Body of pancreas (tissue), 4 donors: ENCODE measurements around the gene PTPRT. TPM values are rescaled to one million over a fixed set of nuclear protein-coding genes. Genes with fewer than 3 reads are reported as not detected.
A peak's percentile ranks its signal among the peaks of the same experiment; 100 is the strongest.

ENCODE experiments used
- ATAC-seq: fragments of 150-250 bp; one replicate; pipeline ENCODE4 v1.9.1; 2016
- DNase-seq, 4 donors: peaks; one replicate each; pipeline ENCODE4 v3.0.0-alpha.2; 2019
- H3K27ac ChIP-seq, 4 donors: fragments of 200-600 bp; sonication (generic); 1 replicate in 3 of 4; 2 replicates in 1 of 4; pipeline versions ENCODE4 v1.5.1 to v1.6.1; 2016 to 2019; ENCODE audit warnings: mild to moderate bottlenecking in 1 of 4, mixed read lengths in 1 of 4, moderate library complexity in 1 of 4
- H3K27me3 ChIP-seq, 2 donors: fragments of 200-600 bp; sonication (generic); one replicate each; pipeline ENCODE4 v1.6.0; 2016; ENCODE audit warnings: mild to moderate bottlenecking in 1 of 2
- H3K36me3 ChIP-seq, 2 donors: fragments of 200-600 bp; sonication (generic); replicated peaks in 1 of 2; 2 replicates each; pipeline ENCODE4 v1.5.1; 2016; ENCODE audit warnings: low read depth in 2 of 2; ENCODE audit not compliant: insufficient read depth in 1 of 2
- H3K4me1 ChIP-seq: fragments of 200-600 bp; sonication (generic); one replicate; pipeline ENCODE4 v1.6.0; 2016
- H3K4me3 ChIP-seq, 2 donors: fragments of 200-600 bp; sonication (generic); 1 replicate in 1 of 2; 2 replicates in 1 of 2; pipeline ENCODE4 v1.5.1; 2016 to 2019
- H3K9me3 ChIP-seq, 3 donors: fragments of 200-600 bp; sonication (generic); 1 replicate in 2 of 3; 2 replicates in 1 of 3; pipeline ENCODE4 v1.5.1; 2016
- POLR2A ChIP-seq, 3 donors: fragments of 450-650 bp; IDR thresholded peaks; one replicate each; pipeline ENCODE4 v1.6.1; 2016; ENCODE audit warnings: antibody characterized with exemption in 3 of 3, mild to moderate bottlenecking in 2 of 3
- WGBS, 2 donors: methylation state at CpG; one replicate each; pipeline ENCODE4 v1.1.5; 2017; 5-methylcytosine and 5-hydroxymethylcytosine counted together
- intact Hi-C: fragments of 100-400 bp; cut with DNase I; formaldehyde crosslinking; loops from one replicate; pipeline ENCODE4 v1.15.1; 2023
- total RNA-seq, 2 donors: library from RNA; depleted of rRNA; stranded (reverse); fragments of >200 nt; gene quantifications; one replicate each; pipeline ENCODE4 v1.1.0, GENCODE V29; 2016
- TF ChIP-seq, protein P1 (sequence below), 7 experiments: fragments of 450-650 bp in 4 of 7; fragments of 200-600 bp in 3 of 7; sonication (generic) in 3 of 7; IDR thresholded peaks; one replicate each; pipeline ENCODE4 v1.5.1; 2016 to 2019; ENCODE audit warnings: antibody characterized with exemption in 7 of 7

The PTPRT gene
- total RNA-seq, 2 donors from 2014 or later, result 0.33 to 1.0 TPM

DNA sequence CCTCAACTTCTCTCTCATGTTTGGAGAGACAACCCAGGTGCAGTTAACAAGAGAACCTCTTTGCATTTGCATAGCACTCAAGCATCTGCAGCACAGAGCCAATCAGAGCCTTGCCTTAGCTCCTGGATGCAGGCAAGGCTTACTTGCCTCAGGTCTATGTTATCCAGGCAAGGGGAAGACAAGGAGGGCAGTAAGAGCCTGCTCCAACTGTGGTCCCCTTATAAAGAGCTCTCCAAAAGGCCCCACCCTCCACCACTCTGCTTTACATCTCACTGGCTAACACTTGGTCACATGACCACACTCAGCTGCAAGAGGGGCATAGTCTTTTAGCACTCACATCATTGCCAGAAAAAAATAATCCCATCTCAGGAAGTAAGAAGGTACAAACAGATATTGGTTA, 540.0 kb downstream of the PTPRT start:
- Histone ChIP-seq H3K9me3 (no peaks in the 10 kb centered on the region), H3K4me1 (no peaks in the 10 kb centered on the region), H3K4me3 (no peak overlapping the region), H3K27ac (no peak overlapping the region), H3K27me3 (no peaks in the 10 kb centered on the region), H3K36me3 (no peaks in the 10 kb centered on the region)
- intact Hi-C loops, result no loop called here
- no peak for DNase-seq
- no peak for TF ChIP-seq POLR2A (IDR thresholded peaks at IDR 0.05)
- TF ChIP-seq, protein P1, sequence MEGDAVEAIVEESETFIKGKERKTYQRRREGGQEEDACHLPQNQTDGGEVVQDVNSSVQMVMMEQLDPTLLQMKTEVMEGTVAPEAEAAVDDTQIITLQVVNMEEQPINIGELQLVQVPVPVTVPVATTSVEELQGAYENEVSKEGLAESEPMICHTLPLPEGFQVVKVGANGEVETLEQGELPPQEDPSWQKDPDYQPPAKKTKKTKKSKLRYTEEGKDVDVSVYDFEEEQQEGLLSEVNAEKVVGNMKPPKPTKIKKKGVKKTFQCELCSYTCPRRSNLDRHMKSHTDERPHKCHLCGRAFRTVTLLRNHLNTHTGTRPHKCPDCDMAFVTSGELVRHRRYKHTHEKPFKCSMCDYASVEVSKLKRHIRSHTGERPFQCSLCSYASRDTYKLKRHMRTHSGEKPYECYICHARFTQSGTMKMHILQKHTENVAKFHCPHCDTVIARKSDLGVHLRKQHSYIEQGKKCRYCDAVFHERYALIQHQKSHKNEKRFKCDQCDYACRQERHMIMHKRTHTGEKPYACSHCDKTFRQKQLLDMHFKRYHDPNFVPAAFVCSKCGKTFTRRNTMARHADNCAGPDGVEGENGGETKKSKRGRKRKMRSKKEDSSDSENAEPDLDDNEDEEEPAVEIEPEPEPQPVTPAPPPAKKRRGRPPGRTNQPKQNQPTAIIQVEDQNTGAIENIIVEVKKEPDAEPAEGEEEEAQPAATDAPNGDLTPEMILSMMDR (IDR thresholded peaks at IDR 0.05), result no peak
- no peak for ATAC-seq

DNA sequence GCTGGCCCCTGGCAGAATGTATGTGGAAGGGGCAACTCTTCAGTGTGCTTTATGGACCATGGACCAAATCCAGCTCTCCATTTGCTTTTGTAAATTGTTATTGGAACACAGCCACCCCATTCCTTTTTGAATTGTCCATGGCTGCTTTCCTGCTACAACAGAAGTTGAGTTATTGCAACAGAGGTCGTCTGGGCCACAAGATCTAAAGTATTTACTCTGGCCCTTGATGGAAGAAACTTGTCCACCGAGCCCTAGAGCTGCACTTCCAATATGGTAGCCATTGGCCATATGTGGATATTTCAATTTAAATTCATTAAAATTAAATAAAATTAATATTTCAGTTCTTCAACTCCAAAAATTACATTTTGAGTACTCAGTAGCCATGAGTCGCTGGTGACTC, 543.5 kb downstream of the PTPRT start:
- TF ChIP-seq, protein P1 (IDR thresholded peaks at IDR 0.05), result no peak
- no peak for TF ChIP-seq POLR2A (IDR thresholded peaks at IDR 0.05)
- DNase-seq, result no peak
- H3K9me3 ChIP-seq, result no peaks in the 10 kb centered on the region
- no peak overlapping the region for H3K27ac ChIP-seq
- no peak overlapping the region for H3K4me3 ChIP-seq
- ATAC-seq, result no peak
- peaks cover 13% of the 10 kb centered on the region for H3K4me1 ChIP-seq
- H3K27me3 ChIP-seq, result no peaks in the 10 kb centered on the region
- 48 to 52% methylated on average over 3 of the region's 3 CpGs for WGBS, 2 donors
- intact Hi-C loops, result no loop called here
- no peaks in the 10 kb centered on the region for H3K36me3 ChIP-seq

DNA sequence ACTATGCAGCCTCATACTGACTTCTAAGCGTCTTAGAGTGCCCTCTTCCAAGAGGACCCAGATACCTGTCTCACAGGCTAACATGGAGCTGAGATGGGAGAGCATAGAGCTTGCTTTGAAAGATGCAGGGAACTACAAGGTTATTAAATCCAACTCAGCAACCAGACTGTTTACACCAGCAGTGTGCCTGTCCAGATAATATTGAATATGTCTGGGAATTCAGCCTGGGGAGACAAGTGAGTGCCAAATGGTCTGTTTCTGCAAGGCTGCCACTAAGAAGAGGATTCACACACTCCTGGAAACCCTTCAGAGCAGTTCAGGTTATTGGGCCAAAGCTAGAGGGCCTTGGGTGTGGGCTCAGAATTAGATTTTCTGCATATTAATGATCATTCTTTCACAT, 547.8 kb downstream of the PTPRT start:
- ATAC-seq, result peak; percentile 38
- Histone ChIP-seq H3K4me3 (no peak overlapping the region), H3K36me3 (no peaks in the 10 kb centered on the region), H3K27me3 (no peaks in the 10 kb centered on the region), H3K27ac (no peak overlapping the region), H3K9me3 (no peaks in the 10 kb centered on the region), H3K4me1 (peaks cover 14% of the 10 kb centered on the region)
- intact Hi-C loops, result no loop called here
- DNase-seq, result no peak
- TF ChIP-seq, protein P1 (IDR thresholded peaks at IDR 0.05), result no peak
- no peak for TF ChIP-seq POLR2A (IDR thresholded peaks at IDR 0.05)
- WGBS, 2 donors, result 39 to 50% methylated on average over 1 of the region's 1 CpG

DNA sequence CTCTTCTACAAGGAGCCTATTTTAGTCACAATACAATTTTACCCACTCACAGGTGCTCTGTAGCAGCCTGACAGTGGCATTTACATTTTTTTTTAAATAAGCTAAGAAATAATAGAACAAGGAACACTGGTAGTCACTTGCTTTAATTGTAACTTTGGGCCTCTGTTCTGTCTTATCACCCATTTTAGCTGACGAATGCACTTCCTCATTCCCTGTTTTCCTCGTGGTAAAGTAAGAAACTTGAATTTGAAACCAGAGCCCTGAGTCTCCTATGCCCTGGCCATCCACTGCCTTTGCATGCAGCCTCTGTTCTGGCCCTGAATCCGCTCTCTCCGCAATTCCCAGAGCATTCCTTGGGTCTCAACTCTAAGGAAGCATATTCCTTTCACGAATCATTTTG, 550.6 kb downstream of the PTPRT start:
- Histone ChIP-seq H3K36me3 (no peaks in the 10 kb centered on the region), H3K27ac (no peak overlapping the region), H3K4me1 (peaks cover 20% of the 10 kb centered on the region), H3K27me3 (no peaks in the 10 kb centered on the region), H3K9me3 (no peaks in the 10 kb centered on the region), H3K4me3 (no peak overlapping the region)
- intact Hi-C loops, result no loop called here
- TF ChIP-seq, protein P1 (IDR thresholded peaks at IDR 0.05), result no peak
- TF ChIP-seq POLR2A (IDR thresholded peaks at IDR 0.05), result no peak
- WGBS, 2 donors, result 58 to 72% methylated on average over 5 of the region's 5 CpGs
- ATAC-seq, result no peak
- no peak for DNase-seq

DNA sequence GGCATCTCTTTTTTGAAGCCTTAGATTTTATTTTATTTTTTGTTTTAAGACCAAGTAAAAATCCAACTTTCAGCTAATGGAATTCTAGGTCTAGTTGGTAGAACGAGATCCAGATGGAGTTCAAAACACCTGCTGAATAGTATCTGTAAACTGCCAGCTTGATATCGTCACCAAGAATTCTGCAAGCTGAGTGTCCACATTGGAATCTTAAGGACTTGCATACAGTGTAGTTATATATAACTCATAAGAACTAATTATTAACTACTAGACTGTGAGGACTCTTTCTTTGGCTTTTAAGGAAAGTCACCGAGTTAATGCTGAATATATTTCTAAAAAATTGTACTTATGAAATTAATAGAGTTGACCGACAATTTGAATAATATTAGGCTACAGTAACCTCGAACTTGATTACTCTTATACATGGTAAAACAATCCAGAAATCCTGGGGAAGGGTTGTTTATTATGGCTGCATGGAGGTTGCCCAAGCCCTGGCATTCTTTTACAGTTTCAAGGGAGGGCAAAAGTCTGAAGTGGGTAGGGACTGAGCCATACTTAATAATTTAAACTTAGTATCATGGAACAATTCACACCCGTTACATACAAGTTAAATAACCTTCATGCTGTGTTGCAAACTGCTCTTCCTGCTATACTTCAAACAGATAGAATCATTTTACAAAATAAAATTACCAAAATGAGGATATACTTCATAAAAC, 553.9 kb downstream of the PTPRT start:
- no peak overlapping the region for H3K27ac ChIP-seq
- TF ChIP-seq, protein P1 (IDR thresholded peaks at IDR 0.05), result no peak
- no peak for TF ChIP-seq POLR2A (IDR thresholded peaks at IDR 0.05)
- no peaks in the 10 kb centered on the region for H3K36me3 ChIP-seq
- no peak for ATAC-seq
- H3K4me1 ChIP-seq, result peaks cover 6% of the 10 kb centered on the region
- intact Hi-C loops, result no loop called here
- no peak for DNase-seq
- no peak overlapping the region for H3K4me3 ChIP-seq
- WGBS, 2 donors, result 44 to 54% methylated on average over 6 of the region's 6 CpGs
- H3K9me3 ChIP-seq, result no peaks in the 10 kb centered on the region
- no peaks in the 10 kb centered on the region for H3K27me3 ChIP-seq
